GM19240 (cell line): ENCODE results near the gene ATG14.
"Not testable (repeated sequence)": the region's sequence is repeated elsewhere in the genome, so short reads cannot be mapped to it uniquely, and the experiment has no call there.

ENCODE experiments used
- DNase-seq: peaks from one replicate; pipeline ENCODE4 v3.0.0; 2011; ENCODE audit warnings: low spot score; ENCODE audit not compliant: insufficient read length

ATG14 gene

DNA sequence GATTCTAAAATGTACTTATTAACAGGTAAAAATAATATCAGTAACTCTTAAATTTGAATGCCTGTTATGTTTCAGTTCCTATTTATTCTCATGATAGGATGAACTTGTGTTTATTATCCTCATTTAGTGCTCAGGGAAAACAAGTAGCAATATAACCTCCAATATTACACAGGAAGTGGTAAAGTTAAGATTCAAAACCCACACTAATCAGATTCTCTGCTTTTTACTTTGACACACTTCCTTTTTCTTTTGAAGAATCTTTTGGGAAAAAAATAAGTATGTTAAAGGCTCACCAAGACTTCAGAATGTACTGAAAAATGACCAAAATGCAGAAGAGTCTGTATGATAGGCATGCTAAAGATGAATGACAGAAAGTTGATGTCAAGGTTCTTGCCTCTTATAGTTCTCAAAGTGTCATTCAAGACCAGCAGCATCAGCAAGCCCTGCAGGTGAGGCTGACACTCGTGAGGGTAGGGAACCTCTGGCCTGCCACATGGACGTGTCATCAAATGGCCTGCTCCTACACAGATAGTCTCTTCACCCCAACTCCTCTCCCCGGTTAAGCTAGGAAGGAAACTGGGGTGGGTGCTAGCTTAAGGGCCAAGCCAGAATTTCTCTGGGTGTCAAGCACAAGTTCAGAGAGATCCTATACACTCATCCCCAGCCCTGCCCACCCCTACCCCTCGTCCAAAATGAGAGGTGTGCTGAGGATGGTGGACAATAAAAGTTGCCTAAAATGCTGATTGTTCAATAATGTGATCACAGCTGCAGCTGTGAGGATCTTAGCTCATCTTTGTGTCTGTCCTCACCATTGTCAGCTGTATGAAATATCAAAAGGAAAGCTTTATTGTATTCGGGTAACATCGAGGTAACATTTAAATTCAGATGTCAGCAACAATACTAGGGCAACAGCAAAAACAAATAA is 22.5 kb upstream of the ATG14 start:
- no peak for DNase-seq

DNA sequence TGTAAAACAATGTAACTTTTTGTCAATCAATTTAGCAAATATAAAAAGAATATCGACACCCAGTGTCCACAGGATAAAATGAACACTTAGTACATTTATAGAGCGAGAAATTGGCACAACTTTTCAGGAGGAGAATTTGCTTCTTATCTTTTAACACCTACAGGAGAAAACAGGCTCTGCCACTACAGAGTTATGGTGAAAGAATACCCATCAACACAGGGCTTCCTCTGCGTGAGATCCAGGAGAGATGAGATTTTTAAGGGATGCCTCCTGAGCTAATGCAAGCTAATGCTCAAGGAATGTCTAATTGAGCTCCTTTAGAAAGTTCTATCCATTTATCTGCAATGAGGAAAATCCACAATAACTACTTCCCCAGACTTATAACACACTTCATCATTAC is 21.0 kb upstream of the ATG14 start:
- no peak for DNase-seq

DNA sequence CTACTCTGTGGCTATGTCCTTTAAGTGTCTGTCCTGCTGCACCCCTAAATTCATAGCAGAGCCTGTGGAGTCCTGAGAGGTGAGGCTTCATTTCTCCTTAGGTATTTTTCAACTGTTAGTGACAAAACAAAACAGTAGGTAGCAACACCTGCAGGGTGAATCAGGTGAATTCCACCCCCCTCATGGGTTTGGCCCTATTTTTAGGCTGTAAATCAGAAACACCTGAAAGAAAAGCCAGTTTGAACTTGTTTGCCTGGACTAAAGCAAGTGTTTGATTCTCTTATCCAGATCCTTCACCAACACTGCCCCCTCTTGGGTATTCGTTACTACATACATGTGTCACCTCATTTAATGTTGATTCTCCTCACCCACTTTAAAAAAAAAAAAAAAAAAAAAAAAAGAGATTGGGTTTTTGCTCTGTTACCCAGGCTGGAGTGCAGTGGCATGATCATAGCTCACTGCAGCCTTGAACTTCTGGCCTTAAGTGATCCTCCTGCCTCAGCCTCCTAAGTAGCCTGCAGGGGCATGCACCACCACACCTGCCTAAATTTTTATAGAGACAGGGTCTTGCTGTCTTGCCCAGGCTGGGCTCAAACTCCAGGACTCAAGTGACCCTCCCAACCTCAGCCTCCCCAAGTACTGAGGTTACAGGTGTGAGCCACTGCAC is 18.5 kb upstream of the ATG14 start:
- no peak for DNase-seq

DNA sequence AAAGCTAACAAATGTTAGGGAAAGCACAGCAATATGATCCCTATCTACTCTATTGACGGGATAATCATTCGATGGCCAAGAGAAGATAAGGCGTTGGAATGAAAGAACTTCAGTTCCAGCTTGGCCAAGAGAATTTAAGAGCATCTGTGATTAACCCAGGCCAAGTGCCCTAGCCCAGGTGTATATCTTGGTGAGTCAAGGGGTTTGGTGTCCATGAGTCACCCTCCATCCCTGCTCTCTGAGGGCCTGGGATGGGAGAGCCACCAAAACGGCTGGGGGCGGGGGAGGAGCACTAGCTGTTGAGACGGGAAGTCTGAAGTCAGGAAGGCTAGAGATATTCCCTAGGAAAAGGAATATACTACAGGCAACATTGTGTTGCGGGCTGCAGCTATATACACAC is 15.8 kb upstream of the ATG14 start:
- no peak for DNase-seq

DNA sequence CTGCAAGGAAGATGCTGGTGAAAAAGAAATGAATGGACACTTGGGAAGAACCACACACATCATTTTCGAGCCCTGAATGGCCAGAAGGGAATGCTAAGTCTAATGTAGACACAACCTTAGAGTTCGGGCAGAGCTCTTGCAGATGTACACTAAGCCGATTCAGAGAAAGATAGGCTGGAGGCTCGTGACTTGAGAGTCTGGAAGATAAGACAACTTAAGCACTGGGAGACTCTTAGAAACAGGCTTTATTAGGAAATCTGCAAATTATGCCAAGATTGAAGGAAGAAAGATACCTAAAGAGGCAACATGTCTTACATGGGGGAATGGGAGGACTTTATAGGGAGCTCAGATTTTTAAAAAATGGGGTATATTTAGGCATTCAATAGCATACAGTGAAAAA is 15.3 kb upstream of the ATG14 start:
- DNase-seq = no peak

DNA sequence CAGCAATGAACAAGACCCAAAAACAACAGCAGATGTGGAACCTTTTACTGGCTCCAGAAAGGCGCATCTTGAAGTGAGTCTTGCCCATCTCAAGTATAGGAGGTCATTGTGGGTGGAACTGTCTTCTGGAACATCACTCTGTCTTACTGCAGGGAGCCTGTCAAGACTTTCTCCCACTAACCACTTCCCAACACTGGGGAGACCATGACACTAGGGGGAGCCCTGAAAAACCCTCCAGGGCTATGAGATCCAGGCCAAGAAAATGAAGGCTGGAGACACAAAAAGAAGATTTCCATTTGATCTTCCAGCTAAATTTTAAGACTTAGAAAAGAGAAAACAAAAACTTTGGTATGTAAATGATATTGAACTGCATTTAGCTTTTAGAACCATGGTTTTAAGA is 13.5 kb upstream of the ATG14 start:
- DNase-seq = no peak

DNA sequence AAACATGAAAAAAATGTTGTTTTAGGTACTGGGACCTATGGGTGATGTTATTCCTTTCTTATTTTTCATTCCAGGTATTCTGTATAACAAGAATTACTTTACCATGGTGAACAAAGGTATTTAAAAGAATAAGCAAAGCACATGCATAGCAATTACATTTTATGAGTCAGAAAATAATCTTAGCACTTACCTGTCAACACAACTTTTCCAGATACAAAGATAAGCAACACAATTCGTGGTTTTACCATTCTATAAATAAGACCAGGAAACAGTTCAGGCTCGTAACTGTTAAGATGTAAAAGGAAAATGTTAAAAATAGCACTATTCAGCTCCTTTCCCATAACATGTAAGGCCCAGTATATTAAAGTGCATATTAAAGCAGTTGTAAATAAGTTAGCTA is 12.3 kb upstream of the ATG14 start:
- DNase-seq = no peak

DNA sequence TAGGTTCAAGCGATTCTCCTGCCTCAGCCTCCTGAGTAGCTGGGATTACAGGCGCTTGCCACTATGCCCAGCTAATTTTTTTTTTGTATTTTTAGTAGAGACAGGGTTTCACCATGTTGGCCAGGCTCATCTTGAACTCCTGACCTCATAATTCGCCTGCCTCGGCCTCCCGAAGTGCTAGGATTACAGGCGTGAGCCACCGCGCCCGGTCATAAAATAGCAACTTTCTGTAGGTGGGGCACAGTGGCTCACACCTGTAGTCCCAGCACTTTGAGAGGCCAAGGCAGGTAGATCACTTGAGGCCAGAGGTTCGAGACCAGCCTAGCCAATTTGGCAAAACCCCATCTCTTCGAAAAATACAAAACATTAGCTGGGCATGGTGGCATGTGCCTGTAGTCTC is 10.7 kb upstream of the ATG14 start:
- DNase-seq = not testable (repeated sequence)

DNA sequence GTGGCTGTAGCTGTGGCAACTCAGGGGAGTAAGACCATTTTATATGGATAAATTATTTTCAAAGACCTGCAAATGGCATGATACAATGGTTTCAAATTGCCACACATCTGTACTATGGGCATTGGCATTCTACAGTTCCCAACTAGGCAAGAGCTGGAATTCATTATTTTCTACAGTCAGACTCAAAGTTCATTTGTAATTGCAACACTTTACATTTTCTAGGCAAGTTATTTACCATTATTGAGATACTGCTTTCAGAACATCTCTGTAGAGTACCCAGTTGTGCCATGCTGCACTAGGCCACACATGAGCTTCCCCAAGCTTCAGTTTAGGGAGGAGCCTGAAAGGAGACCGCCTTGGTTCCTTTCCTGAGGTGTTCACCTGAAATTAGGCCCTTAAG is 8.0 kb upstream of the ATG14 start:
- DNase-seq = no peak

DNA sequence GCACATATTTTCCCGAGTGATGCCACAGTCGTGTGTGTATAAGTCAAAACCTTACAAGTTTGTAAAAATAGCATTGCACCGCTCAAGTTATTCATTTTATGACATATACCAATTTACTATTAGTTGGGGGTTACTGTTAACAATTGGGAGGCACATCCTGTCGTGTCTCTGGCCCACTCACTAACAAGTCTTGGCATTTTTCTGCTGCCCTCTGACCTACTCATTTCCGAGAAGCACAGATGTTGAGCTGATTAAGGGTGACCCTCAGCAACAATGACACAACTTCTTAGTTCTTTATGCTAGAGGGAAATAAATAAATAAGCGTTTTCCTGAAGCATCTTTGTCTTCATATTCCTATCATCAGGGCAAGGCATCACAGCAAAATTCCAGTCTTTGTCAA is 6.8 kb upstream of the ATG14 start:
- DNase-seq = no peak

DNA sequence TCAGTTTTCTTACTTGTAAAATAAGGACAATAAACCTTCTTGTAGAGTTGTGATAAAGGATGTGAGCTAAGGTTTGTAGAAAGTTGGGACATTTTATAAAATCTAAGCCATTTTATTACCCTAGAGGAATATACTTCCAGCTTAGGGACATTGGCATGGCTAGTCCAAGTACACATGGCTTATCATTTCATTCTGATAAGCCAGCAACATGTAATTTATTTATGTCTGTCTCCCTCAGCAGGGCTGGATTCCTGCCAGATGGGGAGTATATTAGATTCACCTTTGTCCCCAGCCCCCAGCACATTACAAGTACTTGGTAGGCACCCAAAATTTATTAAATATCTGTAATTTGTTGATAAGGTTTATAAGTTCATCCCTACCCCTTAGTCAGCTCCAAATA is 6.3 kb upstream of the ATG14 start:
- no peak for DNase-seq

DNA sequence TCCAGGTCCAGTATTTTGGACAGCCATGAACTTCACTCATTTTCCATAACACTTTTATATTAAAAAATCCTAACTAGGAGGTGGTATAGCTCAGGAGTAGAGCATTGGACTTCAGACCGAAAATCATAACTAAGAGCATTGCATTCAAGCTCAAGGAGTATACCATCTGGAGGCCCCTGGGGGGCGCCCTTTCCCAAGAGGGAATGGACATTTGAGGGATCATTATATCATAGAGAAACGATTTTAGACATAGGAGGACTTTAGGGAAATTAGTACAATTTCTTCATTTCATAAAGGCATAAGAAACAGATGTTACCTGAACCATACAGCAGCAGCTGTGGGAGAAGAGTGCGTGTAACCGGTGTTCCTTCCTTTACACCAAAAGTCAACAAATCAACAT is 5.2 kb upstream of the ATG14 start:
- no peak for DNase-seq

DNA sequence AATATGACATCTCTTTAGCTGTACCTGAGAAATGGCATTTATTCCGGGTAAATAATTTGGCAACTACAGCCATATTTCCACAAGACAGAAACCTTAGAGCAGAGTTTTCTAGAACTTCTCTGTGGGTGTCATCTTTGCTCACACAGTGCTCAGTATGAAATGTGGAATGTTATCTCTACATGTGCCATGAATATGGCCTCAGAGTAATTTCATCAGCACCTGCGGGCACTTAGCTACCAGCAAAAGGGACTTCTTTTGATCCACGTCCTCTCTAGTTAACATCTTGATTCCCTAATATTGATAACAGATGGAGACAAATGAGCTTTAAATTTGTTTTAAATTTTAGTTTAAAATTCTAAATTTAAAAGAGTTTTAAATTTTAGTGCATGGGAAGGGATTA is 2.9 kb upstream of the ATG14 start:
- DNase-seq = no peak

DNA sequence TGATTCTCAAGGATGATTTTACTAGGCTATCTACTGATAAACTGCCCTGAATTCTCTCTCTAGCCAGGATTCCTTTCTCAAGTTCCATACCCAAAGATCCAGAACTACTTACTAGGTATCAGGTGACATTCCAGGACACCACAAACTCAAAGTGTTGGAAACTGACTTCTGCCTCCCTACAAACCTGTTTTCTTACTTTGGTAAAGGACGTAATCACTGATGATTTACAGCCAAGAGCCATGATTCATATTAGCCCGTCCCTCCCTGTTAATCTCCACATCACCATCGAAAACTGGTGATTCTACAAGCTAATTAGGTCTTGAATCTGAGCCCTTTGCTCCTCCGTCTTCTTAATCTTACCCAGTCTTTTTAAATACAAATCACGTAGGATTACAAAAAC is 1.0 kb upstream of the ATG14 start:
- no peak for DNase-seq

DNA sequence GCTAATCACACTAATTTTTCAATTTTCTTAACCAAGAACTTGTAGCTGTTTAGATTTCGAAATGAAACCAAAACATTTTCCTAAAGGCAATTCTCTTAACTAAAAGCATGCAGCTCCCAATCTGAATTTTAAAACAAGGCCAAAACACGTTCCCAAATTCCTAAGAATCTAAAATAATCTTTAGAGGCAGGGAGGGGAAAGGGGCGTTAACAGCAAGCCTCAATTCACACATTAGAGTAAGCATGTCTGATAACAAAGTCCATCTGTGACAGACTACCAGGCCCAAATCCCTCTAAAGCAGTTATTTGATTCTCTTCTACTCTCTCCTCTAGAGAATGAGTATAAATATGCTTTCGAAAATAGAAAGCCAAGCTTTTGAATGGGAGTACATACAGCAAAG is 754 bp downstream of the ATG14 start:
- no peak for DNase-seq

DNA sequence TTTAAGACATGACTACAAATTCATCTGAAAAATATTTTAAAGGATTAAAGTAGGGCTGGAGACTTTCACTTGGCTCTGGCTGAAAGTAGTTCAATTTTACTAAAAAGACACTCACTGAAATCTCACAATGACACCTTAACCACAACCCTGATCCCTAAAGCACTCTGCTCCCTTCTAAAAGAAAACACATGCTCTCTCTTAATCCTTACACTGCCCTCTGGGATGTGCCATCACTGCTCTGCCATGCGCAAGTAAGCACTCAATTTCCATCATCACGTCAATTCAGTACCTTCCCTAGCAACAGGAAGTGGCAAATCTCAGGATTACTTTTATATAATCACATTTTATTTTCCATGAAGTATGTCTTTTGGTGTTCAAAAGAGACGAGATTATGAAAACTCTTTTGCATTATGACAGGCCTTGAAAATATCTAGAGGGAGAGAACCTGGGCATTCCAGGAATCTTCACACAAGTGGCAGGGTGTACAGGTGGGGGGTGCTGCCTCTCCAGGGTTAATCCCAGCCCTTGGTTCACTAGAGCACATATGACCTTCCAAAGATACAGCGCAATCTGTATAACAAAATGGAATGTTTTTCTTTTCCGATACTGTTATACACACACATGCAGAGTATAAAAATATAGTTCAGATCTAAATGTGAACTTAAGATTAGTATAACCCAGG is 7.3 kb downstream of the ATG14 start:
- DNase-seq = no peak

DNA sequence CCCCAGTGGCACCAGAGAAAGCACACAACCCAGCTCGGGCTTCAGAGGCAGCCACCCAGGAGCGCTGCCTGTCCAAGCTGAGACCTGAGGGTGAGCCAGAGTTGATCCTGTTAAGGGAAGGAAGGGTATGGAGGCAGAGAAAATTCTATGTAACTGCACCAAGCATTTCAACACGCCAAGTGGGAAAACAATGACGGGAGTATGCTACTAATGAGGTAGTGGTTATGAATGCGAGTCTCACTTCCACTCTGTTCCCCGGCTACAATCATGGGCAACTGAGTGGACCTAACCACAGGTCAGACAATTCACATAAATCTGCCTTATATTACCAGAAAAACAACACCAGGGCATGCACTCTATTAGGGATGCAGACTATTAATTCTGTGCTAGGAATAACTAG is 9.9 kb downstream of the ATG14 start:
- DNase-seq = no peak

DNA sequence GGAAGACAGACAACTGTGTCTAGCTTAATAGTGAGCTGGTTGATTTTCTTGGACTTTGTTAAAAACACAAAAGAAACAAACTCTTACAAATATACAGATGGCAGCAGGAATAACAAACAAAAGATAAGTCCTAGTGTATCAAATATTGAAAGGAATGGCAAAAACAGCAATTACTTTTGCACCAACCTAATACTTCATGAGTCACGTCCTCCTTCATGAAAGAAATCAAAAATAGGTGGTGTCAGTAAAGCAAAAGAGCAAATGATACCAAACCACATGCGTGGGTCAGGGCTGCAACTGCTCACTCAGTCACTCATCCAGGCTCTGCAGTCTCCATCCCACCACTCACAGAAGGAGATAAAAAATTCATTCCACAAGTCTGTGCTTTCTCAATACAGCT is 11.8 kb downstream of the ATG14 start:
- DNase-seq = no peak

DNA sequence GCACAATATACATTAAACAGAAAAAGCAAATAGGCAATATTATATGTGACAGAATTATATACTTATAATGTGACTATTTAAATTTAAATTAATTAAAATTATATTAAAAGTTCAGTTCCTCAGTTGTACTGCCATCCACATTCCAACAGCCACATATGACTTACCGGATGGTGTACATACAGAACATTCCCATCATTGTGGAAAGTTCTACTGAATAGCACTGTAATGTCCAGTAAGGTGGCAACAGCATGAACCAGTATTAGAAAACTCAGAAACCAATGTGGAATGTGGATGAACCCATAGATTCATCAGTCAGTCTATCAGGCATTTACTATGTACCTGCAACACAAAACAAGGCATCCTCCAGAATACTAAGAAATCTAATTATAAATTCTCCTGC is 12.4 kb downstream of the ATG14 start:
- DNase-seq = no peak

DNA sequence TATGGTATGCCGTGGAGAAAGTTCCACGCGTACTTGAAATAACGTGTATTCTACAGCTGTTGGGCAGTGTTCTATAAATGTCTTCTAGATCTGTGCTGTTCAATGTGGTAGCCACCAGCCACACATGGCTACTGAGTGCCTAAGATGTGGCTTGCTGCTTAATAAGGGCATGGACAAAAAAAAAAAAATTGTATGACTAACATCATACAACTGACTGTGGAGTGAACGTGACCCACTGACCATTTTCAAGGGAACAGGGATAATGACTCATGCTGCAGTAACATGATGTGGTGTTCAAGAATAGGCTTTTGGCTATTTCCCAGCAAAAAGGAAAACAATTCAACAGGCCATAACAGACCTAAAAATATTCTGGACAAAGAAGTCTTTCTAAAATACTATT is 13.0 kb downstream of the ATG14 start:
- no peak for DNase-seq

DNA sequence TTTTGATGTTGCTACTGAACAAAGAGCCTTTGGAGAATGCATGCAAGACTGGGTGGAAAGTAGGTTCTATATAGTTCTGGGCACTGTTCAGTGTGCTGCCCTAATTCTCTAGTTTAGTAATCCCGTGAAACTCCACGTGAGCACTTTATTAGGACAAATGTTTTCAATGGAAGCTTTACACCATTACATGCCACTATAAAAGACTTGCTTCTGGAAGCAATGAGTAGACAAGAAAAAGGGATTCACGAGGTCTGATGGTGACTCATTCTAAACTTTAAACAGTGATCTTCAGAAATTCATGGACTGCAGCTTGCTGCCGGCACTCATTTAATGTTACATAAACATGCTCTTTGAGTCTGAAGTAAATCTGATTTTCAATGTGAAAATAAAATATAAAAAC is 22.3 kb downstream of the ATG14 start:
- no peak for DNase-seq

DNA sequence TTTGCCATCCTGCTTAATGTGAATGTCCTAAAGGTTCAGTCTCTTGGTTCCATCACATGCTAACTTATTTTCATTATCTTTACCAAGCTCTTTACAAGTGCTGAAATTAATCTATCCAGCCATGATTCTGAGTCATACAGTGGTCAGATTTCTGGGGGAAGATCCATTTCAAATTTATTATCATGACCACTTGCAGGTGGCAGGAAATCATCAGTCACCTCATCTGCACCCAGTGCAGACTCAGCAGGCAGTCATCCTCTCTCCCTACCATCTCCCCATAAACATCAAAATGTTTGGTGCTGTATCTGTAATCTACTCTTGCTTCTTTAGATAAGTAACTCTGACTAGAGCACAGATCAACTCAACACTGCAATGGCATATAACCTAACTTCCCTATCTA is 23.5 kb downstream of the ATG14 start:
- no peak for DNase-seq

DNA sequence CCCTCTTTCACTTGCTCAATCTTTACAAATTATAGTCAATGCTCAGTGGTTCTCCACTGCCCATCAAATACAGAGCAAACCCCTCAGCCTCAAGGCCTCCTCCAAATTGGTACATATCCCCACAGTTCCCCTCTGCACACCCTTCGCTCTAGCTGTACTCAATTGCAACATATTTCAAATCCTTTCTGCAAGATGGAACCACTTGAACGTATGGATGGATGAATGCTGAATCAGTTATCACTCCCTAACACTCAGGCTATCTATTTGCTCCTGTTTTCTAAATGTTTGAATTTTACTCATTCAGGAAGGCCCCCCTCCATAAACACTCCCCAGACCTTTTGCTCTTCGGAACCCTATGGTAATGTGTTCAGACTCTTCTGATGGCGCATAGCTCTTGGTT is 24.5 kb downstream of the ATG14 start:
- DNase-seq = no peak
